Activated CD8-positive, alpha-beta memory T cell treated with anti-CD3 and anti-CD28 coated beads, Interleukin-2, amount 50 U/mL, for 1 hour (primary cell): ENCODE measurements around the gene LRRC56.
A peak's percentile ranks its signal among the peaks of the same experiment; 100 is the strongest.

Source experiments
- DNase-seq: peaks from one replicate; pipeline ENCODE4 v3.0.0-alpha.2; 2020; ENCODE audit errors: extremely low read depth

Gene LRRC56

GRCh38 chr11:536841-537621, at the start of gene LRRC56:
LRRC56 (plus strand) TSS chr11:537527; CDS start chr11:540685, 3,158 bp downstream.
- DNase-seq = peak; percentile 85

- DNase-seq = no peak
Measured at GRCh38 chr11:487571-488021, 49.7 kb upstream of the LRRC56 start.

GRCh38 chr11:488062-488461, 49.3 kb upstream of the LRRC56 start:
- DNase-seq = no peak

GRCh38 chr11:488579-488978, 48.7 kb upstream of the LRRC56 start:
- no peak for DNase-seq

- DNase-seq = no peak
Measured at GRCh38 chr11:488992-489391, 48.3 kb upstream of the LRRC56 start.

- no peak for DNase-seq
Measured at GRCh38 chr11:489610-490185, 47.6 kb upstream of the LRRC56 start.

- no peak for DNase-seq
Measured at GRCh38 chr11:490186-490929, 47.0 kb upstream of the LRRC56 start.

GRCh38 chr11:490930-491260, 46.4 kb upstream of the LRRC56 start:
- DNase-seq = no peak

- DNase-seq = no peak
Measured at GRCh38 chr11:491358-491757, 46.0 kb upstream of the LRRC56 start.

- DNase-seq = no peak
Measured at GRCh38 chr11:492427-493226, 44.7 kb upstream of the LRRC56 start.

GRCh38 chr11:494761-495536, 42.4 kb upstream of the LRRC56 start:
- no peak for DNase-seq

- no peak for DNase-seq
Measured at GRCh38 chr11:495537-495931, 41.8 kb upstream of the LRRC56 start.

GRCh38 chr11:496834-497564, 40.3 kb upstream of the LRRC56 start:
- DNase-seq = no peak

GRCh38 chr11:497565-498296, 39.6 kb upstream of the LRRC56 start:
- DNase-seq = no peak

- no peak for DNase-seq
Measured at GRCh38 chr11:498297-499181, 38.8 kb upstream of the LRRC56 start.

GRCh38 chr11:499201-500076, 37.9 kb upstream of the LRRC56 start:
- DNase-seq = no peak

- no peak for DNase-seq
Measured at GRCh38 chr11:501001-501682, 36.2 kb upstream of the LRRC56 start.
